HG03175 (cell line): Measurements from ENCODE around the gene EXD3.
A peak's percentile ranks its signal among the peaks of the same experiment; 100 is the strongest.
"Not testable (repeated sequence)": the region's sequence is repeated elsewhere in the genome, so short reads cannot be mapped to it uniquely, and the experiment has no call there.

Experiments
- ATAC-seq: cut with Tn5 transposase; IDR thresholded peaks from one replicate; pipeline ENCODE4 v1.9.1; 2021; ENCODE audit warnings: mild to moderate bottlenecking, moderate library complexity; ENCODE audit not compliant: unreplicated experiment

Gene EXD3

GRCh38 chr9:137411645-137412380 lies 11.1 kb downstream of the EXD3 start:
- no peak for ATAC-seq

GRCh38 chr9:137411260-137411644 lies 11.7 kb downstream of the EXD3 start:
- no peak for ATAC-seq

DNA sequence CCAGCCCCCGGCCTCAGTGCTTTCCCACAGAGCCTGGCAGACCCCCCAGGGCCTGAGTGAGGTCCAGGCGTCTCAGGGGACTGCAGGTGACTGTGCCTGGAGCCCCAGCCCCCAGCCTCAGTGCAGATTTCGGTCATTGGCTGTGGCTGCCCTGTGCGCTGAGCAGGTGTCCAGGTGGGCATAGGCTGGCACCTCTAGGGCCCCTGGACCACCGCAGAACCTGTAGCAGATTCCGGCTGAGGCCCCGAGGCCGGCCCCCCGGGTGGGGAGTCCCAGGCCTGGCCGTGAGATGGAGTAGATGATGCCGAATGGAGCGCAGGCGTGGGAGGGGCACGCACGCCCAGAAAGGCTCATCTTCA lies 12.1 kb downstream of the EXD3 start:
- no peak for ATAC-seq

- not testable (repeated sequence) for ATAC-seq
Observed at GRCh38 chr9:137410236-137410890, 12.6 kb downstream of the EXD3 start.

DNA sequence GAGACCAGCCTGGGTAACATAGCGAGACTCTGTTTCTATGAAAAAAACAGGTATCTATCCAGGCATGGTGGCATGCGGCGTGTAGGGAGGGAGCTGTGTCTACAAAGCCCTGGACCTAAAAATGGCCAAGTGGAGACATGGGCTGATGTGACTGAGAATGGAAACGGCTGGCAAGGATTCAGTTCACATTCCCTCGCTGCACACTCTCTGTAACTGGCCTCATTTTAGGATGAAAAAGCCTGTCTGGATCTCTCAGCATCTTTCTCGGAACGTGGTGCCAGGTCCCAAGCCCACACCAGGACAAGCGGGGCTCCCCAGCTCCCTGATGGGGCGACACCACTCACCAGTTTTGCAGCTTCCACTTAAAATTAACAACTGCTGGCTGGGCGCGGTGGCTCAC lies 13.4 kb downstream of the EXD3 start:
- no peak for ATAC-seq

DNA sequence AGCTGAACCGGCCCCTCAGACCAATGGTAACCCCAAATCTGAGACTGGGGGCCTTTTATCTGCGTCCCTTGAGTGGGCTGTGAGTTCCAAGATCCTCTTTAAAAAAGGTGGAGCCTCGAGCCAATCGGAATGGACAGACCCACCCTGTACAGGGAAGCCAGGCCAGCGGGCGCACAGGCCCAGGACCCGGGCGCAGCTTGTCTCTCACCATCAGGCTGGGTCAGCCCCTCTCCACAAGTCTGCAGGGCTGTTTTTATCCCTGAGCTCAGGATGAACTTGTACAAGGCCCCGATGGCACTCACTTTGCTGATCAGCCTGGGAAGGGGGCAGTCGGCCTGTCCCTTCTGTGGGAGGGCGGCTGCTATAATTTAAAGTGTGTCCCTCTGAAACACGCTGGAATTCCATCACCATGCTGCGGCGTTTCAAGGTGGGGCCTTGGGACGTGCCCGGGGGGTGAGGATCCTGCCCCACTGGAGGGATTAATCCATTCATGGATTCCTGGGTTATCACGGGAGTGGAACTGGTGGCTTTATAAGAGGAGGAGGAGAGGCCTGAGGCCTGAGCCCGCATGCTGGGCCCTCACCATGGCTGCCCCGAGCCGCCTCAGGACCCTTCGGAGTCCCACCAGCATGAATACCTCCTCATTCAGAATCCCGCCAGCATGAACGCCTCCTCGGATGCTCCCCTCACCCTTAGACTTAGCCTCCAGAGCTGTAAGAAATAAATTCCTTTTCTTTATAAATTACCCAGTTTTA lies 14.1 kb downstream of the EXD3 start:
- no peak for ATAC-seq

GRCh38 chr9:137407590-137408300 lies 15.2 kb downstream of the EXD3 start:
- no peak for ATAC-seq

DNA sequence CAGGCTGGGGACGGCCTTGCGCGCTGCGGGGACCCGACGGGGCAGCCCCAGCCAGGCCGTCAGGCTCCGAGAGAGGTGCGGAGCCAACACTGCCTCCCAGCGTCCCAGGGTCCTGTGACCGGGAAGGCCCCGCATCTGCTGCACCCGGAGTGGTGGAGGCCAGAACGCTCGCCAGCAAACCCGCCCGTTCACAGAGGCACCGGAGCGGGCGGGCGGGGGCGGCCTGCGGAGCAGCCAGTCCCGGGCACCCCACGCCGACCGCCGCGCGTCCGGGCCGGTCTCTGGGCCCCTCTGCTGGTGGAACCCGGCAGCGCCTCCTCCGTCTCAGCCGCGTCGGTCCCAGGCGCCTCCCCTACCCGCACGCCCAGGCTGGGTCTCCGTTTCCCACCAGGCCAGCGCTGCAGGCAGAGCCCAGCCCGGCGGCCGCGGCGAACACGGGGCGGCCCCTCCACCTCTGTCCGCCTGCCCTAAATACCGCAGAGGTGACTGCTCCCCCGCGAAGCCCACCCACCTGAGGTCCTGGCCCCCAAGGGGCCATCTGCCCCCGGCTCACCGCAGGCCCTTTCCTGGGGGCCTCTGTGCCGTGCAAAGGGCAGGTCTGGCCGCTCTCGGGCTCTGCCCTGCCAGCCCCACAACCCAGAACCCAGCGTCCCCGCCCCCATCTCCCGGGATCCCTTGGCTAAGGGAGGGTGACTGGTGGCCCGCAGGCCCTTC lies 15.9 kb downstream of the EXD3 start:
- ATAC-seq, result peak; percentile 43

DNA sequence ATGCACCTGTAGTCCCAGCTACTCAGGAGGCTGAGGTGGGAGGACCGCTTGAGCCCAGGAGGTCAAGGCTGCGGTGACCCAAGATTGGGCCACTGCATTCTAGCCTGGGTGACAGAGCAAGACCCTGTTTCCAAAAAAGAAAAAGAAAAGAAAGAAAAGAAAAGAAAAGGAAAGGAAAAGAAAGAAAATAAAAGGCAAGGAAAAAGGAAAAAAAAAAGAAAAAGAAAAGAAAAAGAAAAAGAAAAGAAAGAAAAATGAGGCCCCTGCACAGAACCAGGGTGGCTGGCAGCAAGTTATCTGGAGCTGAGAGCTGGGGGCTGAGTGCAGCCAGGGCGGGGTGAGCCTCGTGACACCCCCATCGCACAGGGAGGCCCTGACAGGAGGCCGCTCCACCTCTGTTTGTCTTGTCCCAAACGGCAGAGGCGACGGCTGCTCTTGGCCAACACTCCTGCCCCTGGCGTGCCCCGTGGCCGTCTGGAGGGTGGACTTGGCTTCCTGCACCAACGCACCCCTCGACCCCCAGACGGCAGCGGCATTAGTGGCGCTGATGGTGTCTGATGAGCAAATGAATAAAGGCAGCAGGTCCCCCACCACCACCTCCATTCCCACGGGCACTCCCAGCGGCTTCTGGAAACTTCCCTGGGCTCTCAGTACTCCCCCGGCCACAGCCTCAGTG lies 16.7 kb downstream of the EXD3 start:
- ATAC-seq, result no peak

DNA sequence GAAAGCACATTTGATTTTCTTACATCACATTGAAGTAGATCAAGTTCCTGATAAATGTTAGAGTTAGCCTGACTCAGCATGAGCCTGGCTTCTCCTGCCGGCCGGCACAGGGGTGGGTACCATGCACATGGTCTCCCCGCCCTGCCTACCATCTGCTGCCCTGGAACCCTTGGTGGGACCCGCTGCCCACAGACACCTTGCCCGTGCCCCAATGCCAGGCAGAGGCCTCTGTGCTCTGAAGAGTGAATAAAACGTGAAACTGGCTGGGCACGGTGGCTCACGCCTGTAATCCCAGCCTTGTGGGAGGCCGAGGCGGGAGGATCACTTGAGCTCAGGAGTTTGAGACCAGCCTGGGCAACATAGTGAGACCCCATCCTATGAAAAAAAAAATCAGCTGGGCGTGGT lies 17.3 kb downstream of the EXD3 start:
- no peak for ATAC-seq

DNA sequence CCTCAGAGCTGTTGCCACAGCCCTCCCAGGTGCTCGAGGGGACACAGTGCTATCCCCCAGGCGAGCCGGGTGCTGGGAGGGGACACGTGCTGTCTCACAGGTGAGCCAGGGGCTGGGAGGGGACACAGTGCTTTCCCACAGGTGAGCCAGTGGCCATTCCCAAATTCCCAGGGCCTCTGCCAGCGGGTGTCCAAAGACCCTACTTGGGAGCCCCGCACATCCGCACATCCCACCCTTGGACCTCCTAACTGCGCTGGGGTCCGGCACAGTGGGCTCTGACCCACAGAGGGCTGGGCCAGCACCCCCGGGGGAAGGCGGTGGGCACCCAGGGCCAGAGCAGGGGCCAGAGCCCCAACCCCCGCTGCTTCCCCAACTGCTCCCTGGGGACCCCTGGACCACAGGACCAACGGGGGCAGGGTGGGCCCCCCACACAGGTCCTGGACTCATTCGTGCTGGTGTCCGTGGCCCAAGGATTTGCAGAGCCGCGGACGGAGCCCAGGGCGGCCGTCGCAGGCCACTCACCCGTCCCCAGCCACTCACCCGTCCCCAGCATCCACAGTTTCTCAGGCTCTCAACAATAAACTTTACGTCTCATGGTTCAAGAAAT lies 17.9 kb downstream of the EXD3 start:
- no peak for ATAC-seq

DNA sequence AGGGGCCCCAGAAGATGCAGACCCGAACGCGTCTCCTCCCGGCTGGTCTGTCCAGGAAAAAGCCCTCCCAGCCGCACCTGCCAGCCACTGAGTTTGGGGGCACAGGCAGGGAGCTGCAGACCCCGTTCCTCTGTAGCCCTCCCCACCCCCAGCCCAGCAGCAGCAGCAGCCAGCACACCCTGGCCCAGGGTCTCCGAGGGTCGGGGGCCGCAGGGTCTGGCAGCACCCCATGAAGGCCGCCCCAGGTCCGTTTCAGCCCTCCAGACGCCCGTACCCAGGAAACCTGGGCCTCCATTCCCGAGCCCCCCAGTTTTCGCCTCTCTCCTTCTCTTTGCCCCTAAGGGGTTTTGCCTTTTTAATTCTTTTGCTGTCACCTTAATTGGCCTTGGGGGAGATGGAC lies 19.7 kb downstream of the EXD3 start:
- ATAC-seq, result no peak

GRCh38 chr9:137402746-137403145 lies 20.2 kb downstream of the EXD3 start:
- no peak for ATAC-seq

DNA sequence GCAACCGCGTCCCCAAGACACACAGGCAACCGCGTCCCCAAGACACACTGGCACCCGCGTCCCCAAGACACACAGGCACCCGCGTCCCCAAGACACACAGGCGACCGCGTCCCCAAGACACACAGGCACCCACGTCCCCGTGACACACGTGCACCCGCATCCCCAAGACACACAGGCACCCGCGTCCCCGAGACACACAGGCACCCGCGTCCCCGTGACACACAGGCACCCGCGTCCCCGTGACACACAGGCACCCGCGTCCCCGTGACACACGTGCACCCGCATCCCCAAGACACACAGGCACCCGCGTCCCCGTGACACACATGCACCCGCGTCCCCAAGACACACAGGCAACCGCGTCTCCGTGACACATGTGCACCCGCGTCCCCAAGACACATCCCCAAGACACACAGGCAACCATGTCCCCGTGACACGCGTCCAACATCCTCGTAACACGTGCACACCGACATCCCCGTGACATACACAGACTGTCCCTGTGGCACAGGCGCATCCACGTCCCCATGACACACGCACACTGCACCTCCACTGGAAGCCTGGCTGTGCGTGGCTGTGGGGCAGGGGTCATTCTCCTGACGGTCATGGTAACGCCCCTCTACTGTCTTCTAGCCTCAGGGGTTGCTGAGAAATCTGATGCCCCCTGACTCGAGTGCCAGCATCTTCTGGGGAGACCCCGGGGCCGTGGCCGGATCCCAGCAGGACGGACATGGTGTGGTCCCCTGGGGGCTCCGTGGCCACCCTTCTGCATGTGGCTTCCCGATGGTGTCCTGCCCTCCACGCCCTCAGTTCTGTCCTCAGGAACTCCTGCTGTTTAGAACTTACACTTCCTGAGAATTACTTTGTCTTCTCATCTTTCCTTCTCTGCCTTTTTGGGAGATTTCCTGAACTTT lies 24.1 kb downstream of the EXD3 start:
- no peak for ATAC-seq

DNA sequence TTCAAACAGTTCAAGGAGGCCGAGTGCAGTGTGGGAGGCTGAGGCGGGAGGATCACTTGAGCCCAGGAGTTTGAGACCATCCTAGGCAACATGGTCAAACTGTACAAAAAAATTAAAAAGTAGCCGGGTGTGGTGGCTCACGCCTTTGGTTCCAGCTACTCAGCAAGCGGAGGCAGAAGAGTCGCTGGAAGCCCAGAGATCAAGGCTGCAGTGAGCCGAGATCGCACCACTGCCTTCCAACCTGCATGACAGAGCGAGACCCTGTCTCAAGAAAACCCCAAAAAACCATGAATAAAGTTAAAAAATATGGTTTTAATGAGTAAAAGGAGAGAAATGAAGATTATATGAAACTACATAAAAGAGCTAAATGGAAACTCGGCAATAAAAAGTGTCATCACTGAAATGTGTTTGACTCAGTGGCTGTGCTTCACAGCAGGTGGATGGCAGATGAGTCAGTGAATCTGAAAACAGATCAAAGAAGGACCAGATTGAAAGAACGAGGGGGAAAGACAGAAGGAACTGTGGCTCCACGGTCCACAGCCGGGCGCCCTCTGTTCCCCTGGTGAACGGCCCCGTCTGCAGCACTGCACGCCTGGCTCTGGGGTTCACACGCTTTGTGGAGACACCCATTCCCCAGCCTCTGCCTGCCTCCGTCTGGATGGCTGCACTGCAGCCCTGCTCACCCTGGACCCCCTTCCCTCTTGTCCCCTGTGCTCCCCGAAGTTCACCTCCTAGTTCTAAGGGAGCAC lies 25.1 kb downstream of the EXD3 start:
- ATAC-seq, result no peak

DNA sequence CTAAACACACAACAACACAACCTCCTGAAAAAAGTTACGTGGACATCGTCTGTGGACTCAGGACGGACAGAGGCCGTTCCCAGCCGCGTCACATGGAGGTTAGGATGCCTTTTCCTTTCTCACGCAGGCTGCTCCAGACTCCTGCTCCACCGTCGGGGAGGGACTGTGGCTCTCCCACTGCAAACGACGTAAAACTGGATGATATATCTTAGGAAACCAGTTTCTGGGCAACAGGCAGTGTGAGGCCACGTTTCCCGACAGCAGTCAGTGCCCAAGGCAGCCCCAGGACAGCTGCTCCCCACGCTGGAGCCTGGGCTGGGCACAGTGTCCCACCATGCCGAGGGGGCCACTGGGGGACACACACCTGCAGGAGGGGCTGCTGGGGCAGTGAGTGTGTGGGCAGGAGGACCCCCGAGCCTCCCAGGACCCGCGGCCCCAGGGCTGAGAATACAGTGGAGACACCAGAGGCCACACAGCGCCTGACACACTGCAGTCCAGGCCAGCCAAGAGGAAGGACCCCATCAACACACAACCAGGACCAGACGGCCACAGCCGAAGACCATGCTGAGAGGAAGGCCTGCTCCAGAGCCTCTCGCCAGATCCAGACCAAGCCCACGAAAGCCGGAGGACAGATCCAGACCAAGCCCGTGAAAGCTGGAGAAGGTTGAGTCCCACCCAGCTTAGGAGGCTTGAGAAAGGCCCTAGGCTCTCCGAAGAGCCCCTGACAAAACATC lies 26.2 kb downstream of the EXD3 start:
- ATAC-seq, result no peak

GRCh38 chr9:137396227-137396626 lies 26.7 kb downstream of the EXD3 start:
- ATAC-seq, result no peak

DNA sequence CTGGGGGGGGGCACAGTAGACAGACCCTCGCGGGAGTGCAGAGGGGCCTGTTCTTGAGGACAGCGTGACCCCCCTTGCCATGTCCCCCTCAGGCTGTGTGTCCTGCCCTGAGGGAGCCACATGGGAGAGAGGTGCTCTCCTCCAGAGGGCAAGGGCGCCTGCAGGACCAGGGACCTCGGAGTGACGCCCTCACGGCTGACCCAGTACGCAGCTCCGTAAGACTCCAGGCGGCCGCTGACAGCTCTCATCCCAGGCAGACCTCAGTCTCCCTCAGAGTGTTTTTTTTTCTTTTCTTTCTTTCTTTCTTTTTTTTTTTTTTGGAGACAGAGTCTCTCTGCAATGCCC lies 27.3 kb downstream of the EXD3 start:
- ATAC-seq, result no peak
